GM21447 (cell line): Measurements from ENCODE around the gene TATDN3.
A peak's percentile ranks its signal among the peaks of the same experiment; 100 is the strongest.
"Not testable (repeated sequence)": the region's sequence is repeated elsewhere in the genome, so short reads cannot be mapped to it uniquely, and the experiment has no call there.

Experiments
- ATAC-seq: cut with Tn5 transposase; IDR thresholded peaks from one replicate; pipeline ENCODE4 v1.9.1; 2021; ENCODE audit not compliant: unreplicated experiment

Gene TATDN3

GRCh38 chr1:212774584-212774983 lies 17.1 kb upstream of the TATDN3 start:
- no peak for ATAC-seq

DNA sequence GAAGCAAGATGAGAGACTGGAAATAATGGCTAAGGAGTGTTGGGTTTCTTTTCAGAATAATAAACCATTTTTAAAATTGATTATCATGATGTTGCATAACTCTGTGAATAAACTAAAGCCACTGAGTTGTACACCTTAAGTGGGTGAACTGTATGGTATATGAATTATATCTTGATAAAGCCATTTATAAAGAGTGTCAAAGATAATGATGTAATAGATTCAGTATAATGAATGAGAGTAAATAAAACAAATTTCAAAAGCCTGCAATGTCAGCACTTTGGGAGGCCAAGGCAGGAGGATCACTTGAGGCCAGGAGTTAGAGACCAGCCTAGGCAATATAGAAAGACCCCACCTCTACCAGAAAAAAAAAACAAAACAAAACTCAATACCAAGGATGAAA lies 16.5 kb upstream of the TATDN3 start:
- no peak for ATAC-seq

DNA sequence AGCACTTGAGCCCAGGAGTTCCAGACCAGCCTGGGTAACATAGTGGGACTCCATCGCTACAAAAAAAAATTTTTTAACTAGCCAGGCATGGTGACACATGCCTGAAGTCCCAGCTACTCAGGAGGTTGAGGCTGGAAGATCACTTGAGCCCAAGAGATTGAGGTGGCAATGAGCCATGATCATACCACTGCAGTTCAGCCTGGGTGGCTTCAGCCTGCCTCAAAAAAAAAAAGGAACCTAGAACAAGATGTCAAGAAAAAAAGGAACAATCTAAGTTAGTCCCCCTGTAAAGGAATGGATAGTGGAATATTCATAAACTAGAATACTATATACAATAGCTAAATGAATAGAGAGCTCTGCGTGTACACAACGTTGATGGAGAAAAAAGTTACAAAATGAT lies 14.5 kb upstream of the TATDN3 start:
- ATAC-seq = no peak

DNA sequence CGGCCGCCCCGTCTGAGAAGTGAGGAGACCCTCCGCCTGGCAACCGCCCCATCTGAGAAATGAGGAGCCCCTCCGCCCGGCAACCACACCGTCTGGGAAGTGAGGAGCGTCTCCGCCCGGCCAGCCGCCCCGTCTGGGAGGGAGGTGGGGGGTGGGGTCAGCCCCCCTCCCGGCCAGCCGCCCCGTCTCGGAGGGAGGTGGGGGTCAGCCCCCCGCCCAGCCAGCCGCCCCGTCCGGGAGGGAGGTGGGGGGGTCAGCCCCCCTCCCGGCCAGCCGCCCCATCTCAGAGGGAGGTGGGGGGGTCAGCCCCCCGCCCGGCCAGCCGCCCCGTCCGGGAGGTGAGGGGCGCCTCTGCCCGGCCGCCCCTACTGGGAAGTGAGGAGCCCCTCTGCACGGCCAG lies 12.6 kb upstream of the TATDN3 start:
- ATAC-seq = not testable (repeated sequence)

DNA sequence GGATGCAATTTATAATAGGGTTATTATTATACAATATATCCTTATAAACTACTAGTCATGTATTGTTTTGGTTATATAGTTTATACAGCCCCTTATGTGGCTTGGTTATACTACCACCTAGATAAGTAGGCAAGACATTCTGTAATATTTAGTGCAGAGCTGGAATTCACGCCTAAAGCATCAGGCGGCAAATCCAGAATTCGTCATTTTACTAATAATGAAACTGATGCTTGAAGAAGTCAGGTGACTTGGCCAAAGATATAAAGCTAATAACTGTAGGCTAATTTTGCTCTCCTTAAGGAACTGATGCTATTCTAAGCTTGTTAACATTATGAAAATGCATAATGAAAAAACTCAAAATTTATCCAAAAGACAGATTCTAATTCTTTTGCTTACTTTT lies 10.9 kb upstream of the TATDN3 start:
- ATAC-seq = no peak

- no peak for ATAC-seq
Measured at GRCh38 chr1:212781225-212781624, 10.5 kb upstream of the TATDN3 start.

- no peak for ATAC-seq
Measured at GRCh38 chr1:212782422-212783154, 9.1 kb upstream of the TATDN3 start.

GRCh38 chr1:212783976-212784375 lies 7.7 kb upstream of the TATDN3 start:
- no peak for ATAC-seq

- ATAC-seq = no peak
Measured at GRCh38 chr1:212785871-212786270, 5.8 kb upstream of the TATDN3 start.

- peak; percentile 23 for ATAC-seq
Measured at GRCh38 chr1:212791261-212791675, 426 bp upstream of the TATDN3 start.

GRCh38 chr1:212792396-212792908 lies 758 bp downstream of the TATDN3 start:
- no peak for ATAC-seq

GRCh38 chr1:212794561-212795014 lies 2.9 kb downstream of the TATDN3 start:
- peak; percentile 77 for ATAC-seq

DNA sequence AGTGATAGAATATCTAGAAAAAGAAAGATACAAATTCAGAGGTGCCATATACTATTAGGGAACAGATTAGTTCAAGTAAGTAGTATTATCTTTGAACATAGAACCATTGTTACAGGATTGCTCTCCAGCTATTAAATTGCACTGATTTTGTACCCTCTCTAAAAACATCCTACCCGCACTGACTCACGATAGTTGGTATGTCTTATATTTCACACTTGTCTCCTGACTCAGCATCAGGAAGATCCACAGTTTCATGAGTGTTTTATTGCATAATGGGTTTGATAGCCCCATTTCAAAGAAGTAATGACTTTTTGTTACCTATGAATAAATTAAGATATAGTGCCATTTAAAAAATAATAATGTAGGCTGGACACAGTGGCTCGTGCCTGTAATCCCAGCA lies 6.0 kb downstream of the TATDN3 start:
- no peak for ATAC-seq

DNA sequence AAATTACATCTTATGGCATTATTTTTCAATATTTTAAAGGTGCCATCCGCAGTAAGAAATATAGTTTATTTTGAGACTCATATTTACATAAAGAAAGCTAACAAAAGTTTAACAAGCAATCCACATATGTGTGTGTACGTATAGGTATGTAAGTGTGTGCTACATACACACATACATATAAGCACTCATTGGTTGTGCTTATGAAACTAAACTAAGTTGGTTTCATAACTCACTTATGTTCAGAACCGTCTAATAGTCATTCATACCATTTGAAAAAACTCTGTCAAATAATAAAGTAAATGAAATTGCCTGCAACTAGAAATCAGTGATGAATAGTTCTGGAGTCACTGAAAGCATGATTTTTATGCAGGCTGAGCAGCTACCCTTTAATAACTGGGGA lies 14.1 kb downstream of the TATDN3 start:
- ATAC-seq = no peak

- ATAC-seq = no peak
Measured at GRCh38 chr1:212814537-212815334, 23.0 kb downstream of the TATDN3 start.

- ATAC-seq = no peak
Measured at GRCh38 chr1:212816567-212817278, 25.0 kb downstream of the TATDN3 start.

GRCh38 chr1:212819726-212820125 lies 28.0 kb downstream of the TATDN3 start:
- ATAC-seq = no peak

DNA sequence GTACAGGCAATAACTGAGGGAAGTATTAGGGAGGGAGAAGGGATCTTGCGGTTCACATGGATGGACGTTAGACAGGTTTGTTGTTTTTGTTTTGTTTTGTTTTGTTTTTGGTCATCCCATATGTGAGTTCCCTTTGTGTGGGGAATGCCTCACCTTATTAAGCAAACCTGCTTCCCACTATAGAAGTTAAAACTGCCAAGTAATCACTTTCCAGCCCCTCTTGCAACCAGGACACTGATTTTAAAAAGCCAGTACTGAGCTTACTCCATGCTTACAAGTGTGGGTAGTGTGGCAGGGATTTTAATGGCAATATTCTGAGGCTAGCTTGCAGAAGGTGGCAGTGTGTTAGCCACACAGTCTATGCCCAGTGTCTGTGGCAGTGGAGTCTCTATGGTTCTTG lies 29.3 kb downstream of the TATDN3 start:
- no peak for ATAC-seq

GRCh38 chr1:212822956-212823355 lies 31.3 kb downstream of the TATDN3 start:
- no peak for ATAC-seq

DNA sequence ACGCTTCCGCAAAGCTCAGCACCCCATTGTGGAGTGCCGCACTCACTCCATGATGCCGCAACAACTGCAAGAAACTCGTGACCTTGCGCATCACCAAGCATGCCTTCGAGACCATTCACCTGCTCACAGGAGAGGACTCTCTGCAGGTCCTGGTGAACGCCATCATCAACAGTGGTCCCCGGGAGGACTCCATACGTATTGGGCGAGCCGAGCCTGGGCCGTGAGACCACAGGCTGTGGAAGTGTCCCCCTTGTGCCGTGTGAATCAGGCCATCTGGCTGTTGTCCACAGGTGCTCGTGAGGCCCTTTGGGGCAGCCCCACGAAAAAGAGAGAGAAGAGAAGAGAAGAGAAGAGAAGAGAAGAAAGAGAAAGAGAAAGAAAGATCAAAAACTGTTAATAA lies 32.5 kb downstream of the TATDN3 start:
- no peak for ATAC-seq

GRCh38 chr1:212825798-212826452 lies 34.2 kb downstream of the TATDN3 start:
- ATAC-seq = no peak
